HG02884 (cell line): Measurements from ENCODE around the gene TLX2.

Source experiments
- ATAC-seq: cut with Tn5 transposase; IDR thresholded peaks from one replicate; pipeline ENCODE4 v1.9.1; 2021; ENCODE audit warnings: mild to moderate bottlenecking, moderate library complexity; ENCODE audit not compliant: unreplicated experiment

TLX2 gene

DNA sequence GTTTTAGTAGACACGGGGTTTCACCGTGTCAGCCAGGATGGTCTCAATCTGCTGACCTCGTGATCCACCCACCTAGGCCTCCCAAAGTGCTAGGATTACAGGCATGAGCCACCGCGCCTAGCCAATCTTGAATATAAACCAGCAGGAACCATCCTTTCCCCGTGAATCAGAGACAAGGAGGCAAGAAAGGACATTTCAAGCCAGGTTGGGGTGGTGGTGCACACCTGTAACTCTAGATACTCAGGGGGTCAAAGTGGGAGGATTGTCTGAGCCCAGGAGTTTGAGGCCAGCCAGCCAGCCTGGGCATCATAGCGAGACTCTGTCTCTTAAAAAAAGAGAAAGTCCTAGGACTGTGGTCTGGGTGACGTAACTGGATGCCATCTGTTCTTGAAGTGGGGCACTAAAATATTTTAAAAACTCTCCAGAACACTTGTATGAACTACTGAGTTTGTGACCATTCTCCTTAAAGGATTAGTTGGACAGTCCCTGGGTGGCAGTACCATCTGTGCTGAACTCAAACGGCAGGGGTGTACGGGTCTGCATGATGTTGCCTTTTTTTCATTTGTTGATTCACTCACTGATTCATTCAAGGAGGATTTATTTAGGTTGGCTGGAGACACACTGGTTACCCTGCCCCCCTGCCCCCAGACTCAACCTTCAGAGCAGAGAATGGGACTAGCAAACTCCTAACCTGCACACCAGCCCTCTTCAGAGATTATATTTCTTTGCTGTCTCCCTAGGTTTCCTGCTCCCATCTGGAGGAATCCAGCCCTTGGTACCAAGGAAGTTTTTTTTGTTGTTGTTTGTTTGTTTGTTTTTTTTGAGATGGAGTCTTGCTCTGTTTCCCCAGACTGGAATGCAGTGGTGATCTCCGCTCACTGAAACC, 2.9 kb upstream of the TLX2 start:
- no peak for ATAC-seq

DNA sequence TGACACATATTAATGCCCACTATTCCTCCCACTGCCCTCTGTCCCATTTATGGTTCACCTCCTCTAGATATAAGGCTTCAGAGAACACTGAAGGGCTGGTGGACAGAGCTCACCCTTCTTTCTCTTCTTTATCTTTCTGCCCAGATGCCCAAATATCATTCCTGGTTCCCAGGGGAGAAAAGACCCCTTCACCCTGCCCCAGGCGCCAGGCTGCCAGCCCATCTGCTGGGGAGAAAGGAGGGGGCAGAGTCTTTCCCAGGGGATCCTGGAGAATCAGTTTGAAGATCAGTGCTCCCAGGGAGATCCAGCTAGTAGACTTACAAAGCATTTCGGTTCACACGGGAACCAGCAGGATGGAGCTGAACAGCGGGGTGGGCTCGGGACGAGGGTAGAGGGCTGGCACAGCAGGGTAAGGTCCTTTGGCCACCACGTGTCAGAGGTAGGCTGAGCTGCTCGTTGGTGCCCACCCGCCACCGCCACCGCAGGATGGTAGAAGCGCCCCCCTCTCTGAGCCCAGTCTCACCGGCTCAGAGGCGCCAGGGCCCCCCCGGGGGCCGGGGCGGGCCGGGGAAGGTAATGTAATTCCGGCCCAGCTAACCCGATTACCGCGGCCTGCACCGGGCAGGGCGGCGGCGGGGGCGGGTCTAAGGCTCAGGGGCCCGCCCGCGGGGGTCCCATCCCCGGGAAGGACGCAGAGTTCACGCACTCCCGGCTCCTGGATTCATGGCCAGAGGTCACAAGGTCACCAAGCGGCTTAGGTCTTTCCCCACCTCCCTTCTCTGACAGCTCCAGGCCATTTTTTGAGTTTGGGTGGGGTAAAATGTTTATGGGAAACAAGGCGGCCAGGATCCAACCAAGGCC, 1.3 kb upstream of the TLX2 start:
- no peak for ATAC-seq

DNA sequence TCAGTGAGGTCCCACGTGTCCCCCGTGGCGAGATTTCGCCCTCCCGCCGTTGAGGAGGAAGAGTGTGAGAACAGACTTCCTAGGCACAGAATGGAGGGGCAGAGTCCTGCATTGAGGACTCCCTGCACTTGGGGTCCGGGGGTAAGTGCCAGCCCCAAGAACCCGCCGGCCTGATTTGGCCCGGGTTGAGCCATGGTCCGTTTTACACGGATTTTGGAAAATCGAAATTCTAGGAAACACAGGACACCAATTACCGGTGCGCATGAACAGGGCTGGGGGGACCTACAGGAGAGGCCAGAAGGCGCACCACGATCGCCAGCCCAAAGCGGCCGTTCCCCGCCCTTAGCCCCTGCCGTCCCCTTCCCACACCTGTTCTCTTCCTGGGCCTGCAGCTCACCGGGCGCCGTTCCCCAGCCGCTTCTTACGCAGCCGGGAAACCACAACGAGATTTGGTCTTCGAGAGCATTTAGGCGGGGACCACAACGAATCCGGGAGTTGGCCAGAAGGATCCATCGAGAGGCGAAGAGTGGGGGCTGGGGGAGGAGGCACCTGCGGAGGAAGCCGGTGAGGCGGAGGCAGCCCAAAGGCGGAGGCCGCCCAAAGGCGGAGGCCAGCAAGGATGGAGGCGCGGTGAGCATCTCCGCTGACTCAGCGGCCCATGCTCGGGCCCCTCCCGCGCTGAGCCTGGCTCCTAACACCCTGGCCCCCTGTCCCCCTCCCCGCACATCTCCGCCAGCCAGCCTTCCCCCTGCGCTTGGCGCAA, 464 bp upstream of the TLX2 start:
- ATAC-seq: no peak

DNA sequence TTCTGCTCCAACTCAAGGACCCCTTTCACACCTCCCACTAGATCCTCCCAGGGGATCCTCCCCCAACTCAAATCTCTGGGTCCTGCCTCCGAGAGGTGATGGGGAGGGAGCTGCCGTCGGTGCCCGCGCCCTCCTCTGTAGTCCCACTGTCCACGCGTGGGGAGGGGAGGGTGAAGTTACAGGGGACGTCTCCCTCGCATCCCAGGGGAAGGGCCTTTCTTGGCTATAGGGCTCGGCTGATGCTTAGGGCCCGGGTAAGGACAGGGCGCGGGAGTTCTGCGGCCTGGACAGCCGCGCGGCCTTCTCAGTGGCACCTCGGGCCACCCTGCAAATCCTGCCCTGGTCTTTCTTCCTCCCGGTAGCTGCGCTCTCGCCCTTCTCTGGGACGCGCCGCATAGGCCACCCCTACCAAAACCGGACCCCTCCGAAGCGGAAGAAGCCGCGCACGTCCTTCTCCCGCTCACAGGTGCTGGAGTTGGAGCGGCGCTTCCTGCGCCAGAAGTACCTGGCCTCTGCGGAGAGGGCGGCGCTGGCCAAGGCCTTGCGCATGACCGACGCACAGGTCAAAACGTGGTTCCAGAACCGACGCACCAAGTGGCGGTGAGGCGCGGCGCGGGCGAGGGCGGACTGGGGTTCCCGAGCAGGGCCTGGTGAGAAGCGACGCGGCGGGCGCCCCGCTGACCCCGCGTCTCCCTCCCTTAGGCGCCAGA, 1.2 kb downstream of the TLX2 start:
- ATAC-seq: no peak

DNA sequence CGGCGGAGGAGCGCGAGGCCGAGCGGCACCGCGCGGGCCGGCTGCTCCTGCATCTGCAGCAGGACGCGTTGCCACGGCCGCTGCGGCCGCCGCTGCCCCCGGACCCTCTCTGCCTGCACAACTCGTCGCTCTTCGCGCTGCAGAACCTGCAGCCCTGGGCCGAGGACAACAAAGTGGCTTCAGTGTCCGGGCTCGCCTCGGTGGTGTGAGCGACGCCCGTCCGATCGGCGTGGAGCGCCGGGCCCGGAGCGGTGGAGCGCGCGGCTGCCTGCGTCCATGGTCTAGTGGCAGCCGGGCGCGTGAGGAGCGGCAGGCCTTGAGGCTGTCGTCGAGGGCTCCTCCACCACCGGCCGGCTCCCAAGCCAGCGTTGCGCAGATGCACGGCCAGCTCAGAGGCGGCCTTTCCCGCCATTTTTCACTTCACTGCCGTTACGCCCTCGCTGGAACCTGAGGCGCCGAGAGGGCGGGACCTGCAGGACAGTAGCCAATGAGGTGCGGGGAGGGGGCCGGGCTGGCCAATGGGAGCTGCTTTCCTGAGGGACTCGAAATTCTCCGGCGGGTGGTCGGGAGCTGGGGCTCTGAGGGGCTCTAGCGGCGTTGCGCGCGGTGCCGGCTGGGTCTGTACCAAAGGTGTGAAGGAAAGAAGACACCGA, 1.9 kb downstream of the TLX2 start:
- ATAC-seq: peak; percentile 73

DNA sequence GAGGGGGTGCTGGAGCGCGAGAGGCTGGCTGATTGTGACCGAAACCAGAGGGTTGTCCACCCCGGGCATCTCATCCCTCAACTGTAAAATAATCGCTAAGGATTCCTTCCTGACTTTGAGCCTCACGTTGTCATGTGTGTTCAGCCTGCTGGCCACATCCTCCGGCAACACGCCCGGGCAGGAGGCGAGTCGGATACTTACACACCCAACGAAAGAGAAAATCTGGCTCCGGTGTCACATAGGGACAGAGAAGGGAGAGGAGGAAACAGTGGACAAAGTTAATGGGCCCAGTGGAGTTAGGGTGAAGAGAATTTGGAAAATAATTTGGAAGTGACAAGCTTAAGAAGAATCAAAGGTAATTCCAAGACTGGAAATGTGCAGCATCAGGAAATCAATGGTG, 2.4 kb downstream of the TLX2 start:
- no peak for ATAC-seq

DNA sequence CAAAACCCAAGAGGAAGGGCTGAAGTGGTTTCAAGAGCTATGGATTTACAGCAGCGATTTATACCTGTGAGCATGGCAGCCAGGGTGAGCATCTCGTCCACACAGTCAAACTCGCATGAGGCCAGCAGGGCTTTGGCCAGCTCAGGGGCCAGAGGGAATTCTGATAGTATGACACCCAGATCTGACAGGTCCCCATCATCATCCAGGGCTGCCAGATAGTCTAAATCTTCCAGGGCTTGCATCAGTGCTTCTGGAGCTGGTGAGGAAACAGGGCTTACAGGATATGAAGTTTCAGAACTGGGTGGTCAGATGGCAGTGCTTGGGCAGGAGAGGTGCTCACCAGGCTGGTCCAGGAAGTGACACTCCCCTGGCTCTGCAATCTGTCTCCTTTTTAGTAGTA, 8.3 kb downstream of the TLX2 start:
- ATAC-seq: no peak

DNA sequence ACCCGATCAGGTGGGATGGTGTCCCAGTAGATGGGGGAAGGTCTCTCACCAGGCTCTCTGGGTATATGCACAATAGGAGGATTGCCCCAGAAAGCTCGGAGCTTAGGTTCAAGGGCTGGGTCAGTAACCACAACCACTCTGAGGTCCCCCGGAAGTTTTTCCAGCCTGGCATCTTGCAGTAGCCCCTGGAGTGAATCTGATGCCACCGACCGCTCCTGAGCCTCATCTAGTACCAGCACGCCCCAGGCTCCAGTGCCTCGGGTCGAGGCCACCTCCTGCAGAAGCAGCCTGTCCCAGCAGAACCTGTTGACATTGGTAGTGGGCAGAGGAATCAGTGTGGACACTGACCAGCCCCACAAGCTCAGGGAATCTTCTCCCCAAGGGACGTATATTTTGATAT, 9.8 kb downstream of the TLX2 start:
- ATAC-seq: no peak

DNA sequence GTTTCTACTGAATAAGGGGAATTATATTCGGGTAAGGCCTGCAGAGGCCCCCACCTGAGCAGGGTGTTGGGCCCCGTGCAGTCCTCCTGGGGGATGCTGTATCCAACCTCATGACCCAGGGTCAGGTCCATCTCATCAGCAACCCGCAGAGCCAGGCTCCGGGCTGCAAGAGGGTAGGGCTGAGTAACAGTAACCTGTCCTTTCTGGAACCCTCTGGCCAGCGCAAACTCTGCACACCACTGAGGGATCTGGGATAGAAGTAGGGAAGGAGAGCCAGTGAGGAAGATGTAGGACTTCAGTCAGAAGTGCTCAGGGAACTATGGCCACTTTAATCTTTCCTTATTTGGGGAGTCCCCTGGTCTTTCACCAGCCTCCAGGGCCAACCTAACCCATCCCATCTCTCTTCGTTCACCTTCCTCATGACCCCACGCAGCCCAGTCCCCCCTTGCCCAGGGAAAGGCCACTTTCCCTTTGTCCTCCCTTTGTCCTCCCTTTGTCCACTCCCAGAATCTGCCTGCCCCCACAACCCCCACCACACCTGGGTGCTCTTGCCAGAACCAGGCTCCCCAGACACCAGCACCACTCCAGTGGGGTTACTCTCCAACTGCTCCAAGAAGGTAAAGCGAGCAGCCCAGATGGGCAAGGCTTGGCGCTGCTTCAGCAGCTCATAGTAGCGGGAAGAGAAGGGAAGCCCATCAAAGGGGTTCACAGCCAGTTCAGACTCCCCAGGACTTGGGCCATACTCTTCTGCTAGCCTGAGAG, 10.9 kb downstream of the TLX2 start:
- ATAC-seq: no peak

DNA sequence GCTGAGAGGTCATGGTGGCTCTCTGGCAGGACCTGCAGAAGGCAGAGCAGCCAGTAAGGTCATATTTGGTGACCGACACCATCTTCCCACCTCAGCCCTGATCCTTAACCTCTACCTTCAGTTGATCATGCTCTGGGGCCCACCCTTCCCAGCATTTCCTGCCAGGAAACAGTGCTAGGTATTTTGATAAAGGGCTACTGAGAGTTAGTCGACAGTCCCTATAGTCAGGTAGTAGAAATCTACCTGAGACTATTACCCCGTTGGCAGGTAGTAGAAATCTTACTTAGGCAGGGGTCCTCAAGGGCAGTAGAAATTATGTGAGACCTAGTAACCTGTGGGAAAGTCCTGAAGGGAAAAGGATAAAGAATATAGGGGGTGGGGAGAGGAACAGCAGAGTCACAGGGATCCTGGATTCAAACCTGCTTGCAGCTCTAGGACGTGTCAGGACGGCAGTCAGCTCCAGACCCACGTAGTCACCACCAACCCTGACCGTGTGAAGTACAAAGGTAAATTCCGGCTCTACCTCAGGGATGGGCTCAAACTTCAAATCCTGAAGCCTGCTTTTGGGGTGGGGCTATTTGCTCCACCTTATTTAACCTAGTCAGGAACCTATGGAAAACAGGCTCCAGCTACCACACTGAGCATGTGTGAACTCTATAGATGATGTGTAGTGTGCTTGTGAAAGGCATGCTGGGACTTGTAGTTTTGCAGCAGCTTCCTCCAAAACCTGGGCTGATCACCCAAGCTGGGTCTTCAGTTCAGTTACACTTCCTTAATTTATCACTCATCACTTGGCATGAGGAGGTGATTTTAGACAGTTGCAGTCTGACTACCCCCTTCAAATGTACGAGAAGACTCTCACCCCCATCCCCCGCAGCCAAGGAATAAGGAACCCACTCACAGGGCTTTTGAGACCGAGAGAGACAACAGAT, 11.7 kb downstream of the TLX2 start, which contains the start of gene DQX1:
Gene DQX1, minus strand, starts transcription at position 515 of the 932 bp plus-strand sequence. Its CDS starts 502 bp downstream, at position 13.
- ATAC-seq: no peak

DNA sequence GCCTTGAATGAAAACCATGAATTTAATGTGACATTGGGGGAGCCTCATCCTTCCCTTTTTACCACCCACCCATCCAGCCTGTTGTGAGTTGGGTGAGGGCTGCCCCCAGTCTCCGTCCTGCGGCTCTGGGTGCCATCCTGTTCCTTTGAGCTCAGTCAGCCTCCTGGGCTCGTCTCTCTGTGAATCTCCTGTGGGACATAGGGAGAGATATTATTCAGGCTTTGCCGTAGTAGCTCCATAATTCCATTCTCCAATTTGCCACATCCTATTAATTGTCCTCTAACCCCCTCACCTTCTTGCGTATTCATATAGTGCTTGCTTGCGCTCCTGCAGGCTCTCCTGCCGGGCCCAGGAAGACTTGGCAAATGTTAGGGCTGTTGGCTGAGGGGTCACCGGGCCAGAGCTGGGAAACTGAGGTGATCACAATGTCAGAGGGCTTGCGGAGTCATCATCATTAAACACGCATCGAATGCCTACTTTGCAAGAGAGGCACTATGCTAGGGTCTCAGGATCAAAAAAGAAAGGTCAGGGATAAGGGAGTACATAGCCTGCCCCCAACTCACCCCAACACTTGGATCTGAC, 12.5 kb downstream of the TLX2 start:
- ATAC-seq: no peak

DNA sequence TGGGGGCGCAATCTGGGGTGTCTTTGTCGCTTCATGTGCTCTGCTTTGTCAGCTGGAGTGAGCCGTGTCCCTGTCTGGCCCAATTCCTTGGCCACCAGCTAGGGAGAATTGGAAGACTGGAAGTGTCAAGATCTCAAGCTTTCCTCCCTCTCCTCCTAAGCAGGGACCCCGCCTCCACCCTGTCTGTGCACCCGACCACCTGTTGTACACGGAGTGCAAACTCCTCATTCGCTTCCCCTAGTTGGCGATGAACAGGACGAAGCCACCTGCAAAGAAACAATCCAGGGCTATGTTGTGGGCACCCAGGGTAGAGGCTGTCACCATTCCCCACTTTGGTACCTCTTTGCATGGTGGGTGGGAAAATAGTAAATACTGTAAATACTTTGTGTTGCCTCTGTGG, 13.5 kb downstream of the TLX2 start:
- ATAC-seq: no peak

DNA sequence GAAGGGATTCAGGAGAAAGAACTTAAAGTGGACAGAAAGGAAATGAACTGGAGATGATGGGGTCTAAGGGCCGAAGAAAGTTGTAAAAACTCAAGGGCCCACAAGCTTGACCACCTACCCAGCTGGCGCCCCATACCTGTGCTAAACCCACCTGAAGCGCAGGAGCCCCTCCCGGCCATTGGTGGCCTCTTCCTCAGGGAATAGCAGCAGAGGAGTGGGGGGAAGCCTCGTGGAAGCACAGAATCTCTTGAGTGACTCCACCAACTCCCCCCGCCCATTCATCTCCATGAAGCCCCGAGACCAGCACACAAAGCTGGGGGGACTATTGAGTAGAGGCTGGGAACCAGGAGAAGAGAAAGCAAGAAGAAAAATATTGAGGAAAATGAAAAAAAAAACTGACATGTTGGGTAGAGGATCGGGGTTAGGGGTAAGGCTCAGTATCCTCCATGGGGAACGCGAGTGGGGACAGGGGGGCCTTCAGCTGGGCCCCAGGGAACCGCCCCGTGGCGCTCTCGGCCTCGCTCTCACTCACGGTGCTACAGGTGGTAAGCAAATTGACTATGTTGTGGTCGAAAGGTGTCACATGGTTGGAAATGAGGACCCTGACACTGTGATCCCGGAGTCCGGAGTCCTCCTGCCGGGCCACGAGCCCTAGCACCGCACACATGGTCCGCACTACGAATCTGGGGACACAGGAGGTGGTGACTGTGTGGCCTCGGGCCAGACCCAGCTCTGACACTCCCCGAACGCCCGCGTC, 14.5 kb downstream of the TLX2 start:
- ATAC-seq: peak; percentile 3

DNA sequence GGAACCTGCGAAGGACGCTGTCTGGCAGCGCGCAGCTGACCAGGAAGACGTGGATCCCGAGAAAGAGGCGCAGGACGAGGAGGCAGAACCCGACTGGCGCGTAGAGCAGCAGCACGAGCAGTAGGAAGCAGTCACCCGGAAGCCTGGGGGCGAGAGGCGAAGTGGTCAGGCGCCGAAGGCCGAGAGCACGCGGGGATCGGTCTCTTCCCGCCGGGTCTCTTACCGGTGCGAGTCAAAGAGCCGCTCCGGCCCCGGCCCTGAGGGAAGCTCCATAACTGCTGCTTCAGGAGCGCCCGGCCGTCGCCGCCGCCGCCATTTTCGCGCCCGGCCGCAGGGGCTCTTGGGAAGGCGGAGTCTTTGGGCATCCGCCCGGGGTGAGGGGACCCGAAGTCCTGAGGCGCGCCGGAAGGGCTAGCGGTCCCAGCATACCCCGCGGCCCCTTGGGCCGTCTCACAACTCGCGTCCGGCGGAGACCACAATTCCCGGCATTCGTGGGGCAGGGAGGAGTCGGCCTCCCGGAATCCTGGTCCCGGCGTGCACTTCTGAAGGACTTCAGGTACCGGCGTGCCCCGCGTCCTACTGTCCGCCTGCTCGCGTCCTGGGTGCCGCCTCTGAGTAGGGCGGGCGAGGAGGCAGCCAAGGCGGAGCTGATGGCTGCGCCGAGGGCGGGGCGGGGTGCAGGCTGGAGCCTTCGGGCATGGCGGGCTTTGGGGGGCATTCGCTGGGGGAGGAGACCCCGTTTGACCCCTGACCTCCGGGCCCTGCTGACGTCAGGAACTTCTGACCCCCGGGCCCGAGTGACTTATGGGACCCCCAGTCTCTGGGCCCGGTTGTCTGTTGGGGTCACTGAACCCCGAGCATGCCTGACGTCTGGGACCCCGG, 15.3 kb downstream of the TLX2 start, which contains the start of the genes AUP1 and HTRA2:
Gene AUP1, minus strand, starts transcription at position 350 of the 882 bp plus-strand sequence. Its CDS starts 77 bp downstream, at position 273.
Gene HTRA2, plus strand, starts transcription at position 577 of the 882 bp plus-strand sequence. Its CDS starts 74 bp downstream, at position 651.
- ATAC-seq: peak; percentile 77

DNA sequence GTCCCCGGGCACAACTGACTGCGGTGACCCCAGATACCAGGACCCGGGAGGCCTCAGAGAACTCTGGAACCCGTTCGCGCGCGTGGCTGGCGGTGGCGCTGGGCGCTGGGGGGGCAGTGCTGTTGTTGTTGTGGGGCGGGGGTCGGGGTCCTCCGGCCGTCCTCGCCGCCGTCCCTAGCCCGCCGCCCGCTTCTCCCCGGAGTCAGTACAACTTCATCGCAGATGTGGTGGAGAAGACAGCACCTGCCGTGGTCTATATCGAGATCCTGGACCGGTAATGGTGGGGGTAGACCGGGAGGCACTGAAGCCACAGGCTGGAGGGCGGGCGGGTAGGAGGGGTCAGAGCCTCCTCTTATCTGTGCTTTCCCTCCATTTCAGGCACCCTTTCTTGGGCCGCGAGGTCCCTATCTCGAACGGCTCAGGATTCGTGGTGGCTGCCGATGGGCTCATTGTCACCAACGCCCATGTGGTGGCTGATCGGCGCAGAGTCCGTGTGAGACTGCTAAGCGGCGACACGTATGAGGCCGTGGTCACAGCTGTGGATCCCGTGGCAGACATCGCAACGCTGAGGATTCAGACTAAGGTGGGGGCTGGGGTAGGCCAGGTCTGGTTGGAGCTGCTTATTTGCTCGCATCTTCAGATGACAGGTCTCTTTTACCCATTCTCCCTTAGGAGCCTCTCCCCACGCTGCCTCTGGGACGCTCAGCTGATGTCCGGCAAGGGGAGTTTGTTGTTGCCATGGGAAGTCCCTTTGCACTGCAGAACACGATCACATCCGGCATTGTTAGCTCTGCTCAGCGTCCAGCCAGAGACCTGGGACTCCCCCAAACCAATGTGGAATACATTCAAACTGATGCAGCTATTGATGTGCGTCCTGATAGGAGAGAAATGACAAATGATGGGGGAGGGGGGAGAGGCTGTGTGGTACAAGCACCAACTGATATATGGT, 16.3 kb downstream of the TLX2 start:
- ATAC-seq: no peak
